GM15510 (cell line): ENCODE data around the gene TXNDC8.

Experiments
- POLR2A ChIP-seq: IDR thresholded peaks from 3 replicates; pipeline ENCODE4 v1.6.1; 2011; ENCODE audit warnings: borderline replicate concordance; ENCODE audit not compliant: insufficient read length; ENCODE audit errors: extremely low read depth

The TXNDC8 gene

GRCh38 chr9:110332766-110333165 lies 4.9 kb downstream of the TXNDC8 start:
- no peak for TF ChIP-seq POLR2A

GRCh38 chr9:110330484-110331105 lies 7.1 kb downstream of the TXNDC8 start:
- no peak for TF ChIP-seq POLR2A

GRCh38 chr9:110329639-110330230 lies 7.9 kb downstream of the TXNDC8 start:
- no peak for TF ChIP-seq POLR2A

- TF ChIP-seq POLR2A: no peak
Measured at GRCh38 chr9:110328763-110329162, 8.9 kb downstream of the TXNDC8 start.

- no peak for TF ChIP-seq POLR2A
Measured at GRCh38 chr9:110327716-110328115, 9.9 kb downstream of the TXNDC8 start.

- no peak for TF ChIP-seq POLR2A
Measured at GRCh38 chr9:110323818-110324217, 13.8 kb downstream of the TXNDC8 start.

- no peak for TF ChIP-seq POLR2A
Measured at GRCh38 chr9:110320651-110321445, 16.8 kb downstream of the TXNDC8 start.

- no peak for TF ChIP-seq POLR2A
Measured at GRCh38 chr9:110319781-110320492, 17.7 kb downstream of the TXNDC8 start.

- TF ChIP-seq POLR2A: no peak
Measured at GRCh38 chr9:110317911-110318310, 19.8 kb downstream of the TXNDC8 start.

GRCh38 chr9:110316261-110317075 lies 21.2 kb downstream of the TXNDC8 start:
- no peak for TF ChIP-seq POLR2A

- TF ChIP-seq POLR2A: no peak
Measured at GRCh38 chr9:110309681-110310080, 28.0 kb downstream of the TXNDC8 start.

GRCh38 chr9:110308633-110309038 lies 29.0 kb downstream of the TXNDC8 start:
- no peak for TF ChIP-seq POLR2A

- no peak for TF ChIP-seq POLR2A
Measured at GRCh38 chr9:110307191-110307590, 30.5 kb downstream of the TXNDC8 start.

GRCh38 chr9:110303133-110303532 lies 34.5 kb downstream of the TXNDC8 start:
- no peak for TF ChIP-seq POLR2A
